Sigmoid colon (tissue), 7 donors: ENCODE results near the gene TMTC1. TPM values are rescaled to one million over a fixed set of nuclear protein-coding genes. Genes with fewer than 3 reads are reported as not detected.

Experiments used
- DNase-seq: peaks from one replicate; pipeline ENCODE4 v3.0.0-alpha.2; 2019
- H3K27ac ChIP-seq, 4 donors: fragments of 200-600 bp; sonication (generic); one replicate each; pipeline ENCODE4 v1.5.1; 2016 to 2019; ENCODE audit warnings: mild to moderate bottlenecking in 1 of 4
- H3K27me3 ChIP-seq, 3 donors: fragments of 200-600 bp; sonication (generic); one replicate each; pipeline ENCODE4 v1.5.1; 2019; ENCODE audit warnings: mild to moderate bottlenecking in 1 of 3
- H3K36me3 ChIP-seq, 4 donors: fragments of 200-600 bp; sonication (generic); one replicate each; pipeline ENCODE4 v1.5.1; 2016 to 2019
- H3K4me1 ChIP-seq, 4 donors: fragments of 200-600 bp; sonication (generic); one replicate each; pipeline ENCODE4 v1.5.1; 2017 to 2019
- H3K4me3 ChIP-seq, 4 donors: fragments of 200-600 bp; sonication (generic); one replicate each; pipeline ENCODE4 v1.5.1; 2017 to 2019; ENCODE audit warnings: mild to moderate bottlenecking in 2 of 4, moderate library complexity in 1 of 4
- H3K9me3 ChIP-seq, 4 donors: fragments of 200-600 bp in 3 of 4; sonication (generic) in 3 of 4; one replicate each; pipeline versions ENCODE4 v1.5.1 to v1.6.1; 2013 to 2019
- CTCF ChIP-seq, 4 experiments: fragments of 450-650 bp in 3 of 4; fragments of 200-600 bp in 1 of 4; IDR thresholded peaks; one replicate each; pipeline ENCODE4 v1.5.1; 2016 to 2019; ENCODE audit warnings: antibody characterized with exemption in 4 of 4, mild to moderate bottlenecking in 3 of 4, moderate library complexity in 2 of 4
- EP300 ChIP-seq, 4 donors: sonication (generic); formaldehyde crosslinking; IDR thresholded peaks; one replicate each; pipeline ENCODE4 v1.6.1; 2017; ENCODE audit warnings: antibody characterized with exemption in 4 of 4
- POLR2A ChIP-seq, 2 donors: fragments of 450-650 bp; IDR thresholded peaks; one replicate each; pipeline ENCODE4 v1.6.1; 2016; ENCODE audit warnings: antibody characterized with exemption in 2 of 2, mild to moderate bottlenecking in 2 of 2, moderate library complexity in 2 of 2
- POLR2AphosphoS5 ChIP-seq, 4 donors: sonication (generic); formaldehyde crosslinking; IDR thresholded peaks; one replicate each; pipeline ENCODE4 v1.6.1; 2017; ENCODE audit warnings: antibody characterized with exemption in 4 of 4
- WGBS, 2 donors: extraction: QIAGEN DNeasy Blood & Tissue Kit; methylation state at CpG; one replicate each; pipeline ENCODE4 v1.1.7; 2013; 5-methylcytosine and 5-hydroxymethylcytosine counted together
- intact Hi-C: fragments of 100-400 bp; cut with DNase I; formaldehyde crosslinking; loops from one replicate; pipeline ENCODE4 v1.15.1; 2023
- polyA plus RNA-seq, 3 donors: library from polyadenylated mRNA; stranded (reverse); fragments of 200-250 nt; gene quantifications; one replicate each; pipeline ENCODE4 v1.2.3, GENCODE V29; 2013
- total RNA-seq, 4 donors: library from RNA; depleted of rRNA; stranded (reverse); fragments of >200 nt; gene quantifications; one replicate each; pipeline ENCODE4 v1.1.0, GENCODE V29; 2016
- donor health status: healthy with polysubstance abuse.
- donor health status: Bipolar disorder and iron deficiency.
- donor health status: healthy.

The TMTC1 gene
- total and polyA plus RNA-seq, 7 donors = 0.46 to 77.5 (median 61.5) TPM

GRCh38 chr12:29578731-29579130, 205.0 kb downstream of the TMTC1 start:
- no peak overlapping the region for H3K4me3 ChIP-seq
- H3K27ac ChIP-seq = peak overlapping the region in 3 of 4 donors; percentile 7 to 51 (median 10)
- H3K9me3 ChIP-seq = no peaks in the 10 kb centered on the region
- H3K27me3 ChIP-seq = no peaks in the 10 kb centered on the region
- intact Hi-C loops = no loop called here
- peaks cover 0 to 44% (median 24%) of the 10 kb centered on the region in 4 donors for H3K4me1 ChIP-seq
- TF ChIP-seq POLR2AphosphoS5 (IDR thresholded peaks at IDR 0.05) = no peak
- TF ChIP-seq POLR2A (IDR thresholded peaks at IDR 0.05) = no peak
- TF ChIP-seq CTCF (IDR thresholded peaks at IDR 0.05) = no peak
- TF ChIP-seq EP300 (IDR thresholded peaks at IDR 0.05) = no peak
- no peak for DNase-seq
- peaks cover 0 to 4% (median 0%) of the 10 kb centered on the region in 4 donors for H3K36me3 ChIP-seq
- WGBS, 2 donors = 57 to 75% methylated on average over 3 of the region's 3 CpGs

- Histone ChIP-seq H3K36me3 (peaks cover 0 to 4% (median 0%) of the 10 kb centered on the region in 4 donors), H3K4me3 (no peak overlapping the region), H3K4me1 (peaks cover 0 to 37% (median 17%) of the 10 kb centered on the region in 4 donors), H3K9me3 (no peaks in the 10 kb centered on the region), H3K27me3 (no peaks in the 10 kb centered on the region), H3K27ac (peak overlapping the region in 3 of 4 donors; percentile 7 to 51 (median 10))
- WGBS, 2 donors = 2 to 4% methylated on average over 1 of the region's 1 CpG
- no peak for TF ChIP-seq EP300 (IDR thresholded peaks at IDR 0.05)
- no peak for TF ChIP-seq CTCF (IDR thresholded peaks at IDR 0.05)
- TF ChIP-seq POLR2A (IDR thresholded peaks at IDR 0.05) = no peak
- TF ChIP-seq POLR2AphosphoS5 (IDR thresholded peaks at IDR 0.05) = peak in 1 of 4 donors; percentile 16
- DNase-seq = no peak
- intact Hi-C loops = no loop called here
Measured at GRCh38 chr12:29578070-29578469, 205.7 kb downstream of the TMTC1 start.

- no peak for DNase-seq
- 20 to 60% methylated on average over 4 of the region's 4 CpGs for WGBS, 2 donors
- peaks cover 0 to 17% (median 4%) of the 10 kb centered on the region in 4 donors for H3K36me3 ChIP-seq
- no peaks in the 10 kb centered on the region for H3K9me3 ChIP-seq
- H3K4me3 ChIP-seq = no peak overlapping the region
- H3K27me3 ChIP-seq = no peaks in the 10 kb centered on the region
- no peak overlapping the region for H3K27ac ChIP-seq
- H3K4me1 ChIP-seq = peaks cover 0 to 7% (median 2%) of the 10 kb centered on the region in 4 donors
- intact Hi-C loops = no loop called here
- TF ChIP-seq CTCF (IDR thresholded peaks at IDR 0.05) (no peak), POLR2A (IDR thresholded peaks at IDR 0.05) (no peak), POLR2AphosphoS5 (IDR thresholded peaks at IDR 0.05) (no peak), EP300 (IDR thresholded peaks at IDR 0.05) (no peak)
Measured at GRCh38 chr12:29574500-29574899, 209.2 kb downstream of the TMTC1 start.

- Histone ChIP-seq H3K27me3 (no peaks in the 10 kb centered on the region), H3K4me1 (no peaks in the 10 kb centered on the region), H3K9me3 (no peaks in the 10 kb centered on the region), H3K27ac (no peak overlapping the region), H3K36me3 (peaks cover 0 to 17% (median 4%) of the 10 kb centered on the region in 4 donors), H3K4me3 (no peak overlapping the region)
- 65 to 67% methylated on average over 4 of the region's 4 CpGs for WGBS, 2 donors
- intact Hi-C loops = no loop called here
- DNase-seq = no peak
- TF ChIP-seq POLR2AphosphoS5 (IDR thresholded peaks at IDR 0.05) = no peak
- no peak for TF ChIP-seq POLR2A (IDR thresholded peaks at IDR 0.05)
- TF ChIP-seq CTCF (IDR thresholded peaks at IDR 0.05) = no peak
- no peak for TF ChIP-seq EP300 (IDR thresholded peaks at IDR 0.05)
Measured at GRCh38 chr12:29572938-29573337, 210.8 kb downstream of the TMTC1 start.

- no peak for DNase-seq
- H3K27me3 ChIP-seq = no peaks in the 10 kb centered on the region
- no peaks in the 10 kb centered on the region for H3K4me1 ChIP-seq
- H3K27ac ChIP-seq = no peak overlapping the region
- TF ChIP-seq POLR2AphosphoS5 (IDR thresholded peaks at IDR 0.05) (no peak), CTCF (IDR thresholded peaks at IDR 0.05) (no peak), EP300 (IDR thresholded peaks at IDR 0.05) (no peak), POLR2A (IDR thresholded peaks at IDR 0.05) (no peak)
- peaks cover 0 to 17% (median 4%) of the 10 kb centered on the region in 4 donors for H3K36me3 ChIP-seq
- no peaks in the 10 kb centered on the region for H3K9me3 ChIP-seq
- no peak overlapping the region for H3K4me3 ChIP-seq
- WGBS, 2 donors = 87 to 90% methylated on average over 4 of the region's 4 CpGs
- intact Hi-C loops = no loop called here
Measured at GRCh38 chr12:29572464-29572863, 211.3 kb downstream of the TMTC1 start.
